Vagina (tissue), 2 donors: ENCODE measurements around the gene RPL7A. TPM values are rescaled to one million over a fixed set of nuclear protein-coding genes. Genes with fewer than 3 reads are reported as not detected.

Experiments
- DNase-seq, 2 donors: peaks; one replicate each; pipeline ENCODE4 v3.0.0-alpha.2; 2017; ENCODE audit errors: extremely low spot score in 2 of 2
- H3K27ac ChIP-seq: fragments of 200-600 bp; sonication (generic); one replicate; pipeline ENCODE4 v1.5.1; 2019
- H3K27me3 ChIP-seq: fragments of 200-600 bp; sonication (generic); one replicate; pipeline ENCODE4 v1.5.1; 2019
- H3K36me3 ChIP-seq, 2 donors: fragments of 200-600 bp; sonication (generic); one replicate each; pipeline ENCODE4 v1.5.1; 2017 to 2019
- H3K4me1 ChIP-seq: fragments of 200-600 bp; sonication (generic); one replicate; pipeline ENCODE4 v1.5.1; 2019
- H3K4me3 ChIP-seq, 2 donors: fragments of 200-600 bp; sonication (generic); 1 replicate in 1 of 2; 2 replicates in 1 of 2; pipeline ENCODE4 v1.5.1; 2016 to 2019
- H3K9me3 ChIP-seq: fragments of 200-600 bp; sonication (generic); one replicate; pipeline ENCODE4 v1.5.1; 2019
- CTCF ChIP-seq, 3 experiments: fragments of 450-650 bp in 2 of 3; fragments of 200-600 bp in 1 of 3; sonication (generic) in 1 of 3; IDR thresholded peaks; one replicate each; pipeline ENCODE4 v1.5.1; 2017 to 2019; ENCODE audit warnings: antibody characterized with exemption in 3 of 3, mild to moderate bottlenecking in 2 of 3, moderate library complexity in 2 of 3
- POLR2A ChIP-seq, 2 donors: fragments of 450-650 bp; IDR thresholded peaks; one replicate each; pipeline ENCODE4 v1.6.1; 2017; ENCODE audit warnings: antibody characterized with exemption in 2 of 2, mild to moderate bottlenecking in 2 of 2, moderate library complexity in 2 of 2
- POLR2AphosphoS5 ChIP-seq, 2 donors: sonication (generic); formaldehyde crosslinking; IDR thresholded peaks; one replicate each; pipeline ENCODE4 v1.9.0; 2017; ENCODE audit warnings: antibody characterized with exemption in 2 of 2, mild to moderate bottlenecking in 2 of 2, low read depth in 1 of 2; ENCODE audit not compliant: insufficient read depth in 1 of 2
- intact Hi-C: fragments of 100-400 bp; cut with DNase I; formaldehyde crosslinking; loops from one replicate; pipeline ENCODE4 v1.15.1; 2023
- total RNA-seq: library from RNA; depleted of rRNA; stranded (reverse); fragments of >200 nt; gene quantifications from one replicate; pipeline ENCODE4 v1.2.3, GENCODE V29; 2016

The RPL7A gene
- total RNA-seq, 1 donor from 2014 or later = 1,889 TPM

- Histone ChIP-seq H3K27me3 (no peaks in the 10 kb centered on the region), H3K36me3 (peaks cover 0 to 60% of the 10 kb centered on the region in 2 donors), H3K27ac (no peak overlapping the region), H3K4me1 (peaks cover 22% of the 10 kb centered on the region), H3K4me3 (no peak overlapping the region), H3K9me3 (no peaks in the 10 kb centered on the region)
- intact Hi-C loops = no loop called here
- no peak for TF ChIP-seq POLR2AphosphoS5 (IDR thresholded peaks at IDR 0.05; ENCODE audit: insufficient read depth in 1 of 2, low read depth in 1 of 2)
- TF ChIP-seq CTCF (IDR thresholded peaks at IDR 0.05) = no peak
- TF ChIP-seq POLR2A (IDR thresholded peaks at IDR 0.05) = no peak
- DNase-seq = no peak
These were observed 3.9 kb upstream of the RPL7A start for GRCh38 chr9:133344071-133344470.

- Histone ChIP-seq H3K27me3 (no peaks in the 10 kb centered on the region), H3K36me3 (peaks cover 0 to 64% of the 10 kb centered on the region in 2 donors), H3K4me1 (peaks cover 31% of the 10 kb centered on the region), H3K9me3 (no peaks in the 10 kb centered on the region), H3K4me3 (no peak overlapping the region), H3K27ac (no peak overlapping the region)
- TF ChIP-seq POLR2A (IDR thresholded peaks at IDR 0.05) (no peak), CTCF (IDR thresholded peaks at IDR 0.05) (no peak), POLR2AphosphoS5 (IDR thresholded peaks at IDR 0.05; ENCODE audit: insufficient read depth in 1 of 2, low read depth in 1 of 2) (no peak)
- no peak for DNase-seq
- intact Hi-C loops = no loop called here
These were observed 3.0 kb upstream of the RPL7A start for GRCh38 chr9:133344979-133345378.

GRCh38 chr9:133345596-133345995 is 2.4 kb upstream of the RPL7A start:
- intact Hi-C loops = no loop called here
- H3K4me3 ChIP-seq = no peak overlapping the region
- no peaks in the 10 kb centered on the region for H3K9me3 ChIP-seq
- H3K4me1 ChIP-seq = peaks cover 31% of the 10 kb centered on the region
- H3K27ac ChIP-seq = no peak overlapping the region
- H3K36me3 ChIP-seq = peaks cover 0 to 64% of the 10 kb centered on the region in 2 donors
- TF ChIP-seq POLR2AphosphoS5 (IDR thresholded peaks at IDR 0.05; ENCODE audit: insufficient read depth in 1 of 2, low read depth in 1 of 2) = no peak
- no peak for TF ChIP-seq CTCF (IDR thresholded peaks at IDR 0.05)
- no peak for TF ChIP-seq POLR2A (IDR thresholded peaks at IDR 0.05)
- no peaks in the 10 kb centered on the region for H3K27me3 ChIP-seq
- no peak for DNase-seq

GRCh38 chr9:133346021-133346785 is 1.8 kb upstream of the RPL7A start:
- no peaks in the 10 kb centered on the region for H3K9me3 ChIP-seq
- H3K4me1 ChIP-seq = peaks cover 31% of the 10 kb centered on the region
- TF ChIP-seq CTCF (IDR thresholded peaks at IDR 0.05) (no peak), POLR2AphosphoS5 (IDR thresholded peaks at IDR 0.05; ENCODE audit: insufficient read depth in 1 of 2, low read depth in 1 of 2) (no peak), POLR2A (IDR thresholded peaks at IDR 0.05) (no peak)
- intact Hi-C loops = no loop called here
- no peak for DNase-seq
- peak overlapping the region; percentile 82 to 95 for H3K4me3 ChIP-seq
- no peaks in the 10 kb centered on the region for H3K27me3 ChIP-seq
- H3K36me3 ChIP-seq = peaks cover 0 to 66% of the 10 kb centered on the region in 2 donors
- peak overlapping the region; percentile 84 for H3K27ac ChIP-seq

GRCh38 chr9:133347515-133347984 is 468 bp upstream of the RPL7A start:
- Histone ChIP-seq H3K36me3 (peaks cover 0 to 66% of the 10 kb centered on the region in 2 donors), H3K27me3 (no peaks in the 10 kb centered on the region), H3K9me3 (no peaks in the 10 kb centered on the region), H3K4me1 (peaks cover 31% of the 10 kb centered on the region), H3K4me3 (peak overlapping the region; percentile 82 to 95), H3K27ac (peak overlapping the region; percentile 84)
- DNase-seq = no peak
- TF ChIP-seq POLR2A (IDR thresholded peaks at IDR 0.05) (no peak), CTCF (IDR thresholded peaks at IDR 0.05) (no peak), POLR2AphosphoS5 (IDR thresholded peaks at IDR 0.05; ENCODE audit: insufficient read depth in 1 of 2, low read depth in 1 of 2) (no peak)
- intact Hi-C loops = no loop called here
